Measurements from ENCODE around the gene INSL3. TPM values are rescaled to one million over a fixed set of nuclear protein-coding genes. Genes with fewer than 3 reads are reported as not detected.

The INSL3 gene
- total RNA-seq, 1 donor from 2014 or later: not detected

- no peak for TF ChIP-seq CTCF (IDR thresholded peaks at IDR 0.05)
- no peak for TF ChIP-seq POLR2AphosphoS5 (IDR thresholded peaks at IDR 0.05; ENCODE audit: insufficient read depth in 1 of 2, low read depth in 1 of 2)
- TF ChIP-seq POLR2A (IDR thresholded peaks at IDR 0.05): no peak
- no peak overlapping the region for H3K4me3 ChIP-seq
- intact Hi-C loops (cut with DNase I): no loop called here
- no peak for DNase-seq (ENCODE audit: extremely low spot score in 2 of 2)
- H3K36me3 ChIP-seq: no peaks in the 10 kb centered on the region
- no peaks in the 10 kb centered on the region for H3K27me3 ChIP-seq
- no peaks in the 10 kb centered on the region for H3K9me3 ChIP-seq
- no peak overlapping the region for H3K27ac ChIP-seq
- peaks cover 31% of the 10 kb centered on the region for H3K4me1 ChIP-seq
Observed at GRCh38 chr19:17843292-17843827, 22.0 kb upstream of the INSL3 start.

- TF ChIP-seq POLR2A (IDR thresholded peaks at IDR 0.05) (no peak), CTCF (IDR thresholded peaks at IDR 0.05) (no peak), POLR2AphosphoS5 (IDR thresholded peaks at IDR 0.05; ENCODE audit: insufficient read depth in 1 of 2, low read depth in 1 of 2) (no peak)
Observed at GRCh38 chr19:17842663-17843291, 21.5 kb upstream of the INSL3 start.

DNA sequence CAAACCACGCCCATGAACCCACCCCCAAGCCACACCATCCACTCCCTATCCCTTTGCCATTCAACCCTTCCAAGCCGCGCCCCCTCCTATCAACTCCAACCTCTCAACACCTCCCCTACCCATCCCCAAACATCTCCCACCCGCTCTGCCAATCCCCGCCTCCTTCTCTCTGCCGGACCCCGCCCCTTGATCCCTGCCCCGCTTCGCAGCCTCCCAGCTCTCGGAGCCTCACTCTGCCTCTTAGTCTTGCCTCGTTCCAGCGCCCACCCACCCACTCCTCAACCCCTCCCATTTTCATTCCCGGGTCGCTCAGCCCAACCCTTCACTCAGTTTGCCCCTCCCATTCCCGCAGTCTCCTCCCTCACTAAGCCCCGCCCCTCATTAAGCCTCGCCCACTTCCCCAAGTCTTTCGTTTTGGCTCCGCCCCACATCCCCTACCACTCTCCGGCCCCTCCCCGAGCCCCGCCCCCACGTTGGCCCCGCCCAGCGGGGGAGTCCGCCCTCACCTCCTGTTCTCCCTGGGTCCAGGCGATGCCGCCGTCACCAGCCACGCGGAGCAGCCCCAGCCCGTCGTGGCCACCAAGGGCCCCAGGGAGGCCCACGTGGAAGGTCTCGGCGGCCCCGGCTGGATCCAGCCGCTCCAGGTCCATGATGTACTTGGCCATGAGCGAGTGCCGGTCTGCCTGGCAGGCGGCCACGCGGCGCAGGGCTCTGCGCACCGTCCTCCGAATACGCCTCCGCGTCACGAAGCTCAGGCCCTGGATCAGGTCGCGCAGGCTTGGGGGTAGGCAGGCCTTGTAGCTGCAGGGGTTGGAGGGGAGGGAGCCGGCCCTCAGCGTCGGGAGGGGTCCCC lies 20.7 kb upstream of the INSL3 start:
- TF ChIP-seq POLR2AphosphoS5 (IDR thresholded peaks at IDR 0.05; ENCODE audit: insufficient read depth in 1 of 2, low read depth in 1 of 2) (peak in 1 of 2 donors; percentile 41), CTCF (IDR thresholded peaks at IDR 0.05) (no peak), POLR2A (IDR thresholded peaks at IDR 0.05) (no peak)
- Histone ChIP-seq H3K4me1 (peaks cover 18% of the 10 kb centered on the region), H3K36me3 (no peaks in the 10 kb centered on the region), H3K27me3 (no peaks in the 10 kb centered on the region), H3K4me3 (peak overlapping the region; percentile 27 to 35), H3K27ac (no peak overlapping the region), H3K9me3 (no peaks in the 10 kb centered on the region)
- no peak for DNase-seq (ENCODE audit: extremely low spot score in 2 of 2)
- intact Hi-C loops (cut with DNase I): no loop called here

More at GRCh38 chr19:17842663-17843291, 21.5 kb upstream of the INSL3 start:
- Histone ChIP-seq H3K9me3 (no peaks in the 10 kb centered on the region), H3K27me3 (no peaks in the 10 kb centered on the region), H3K36me3 (no peaks in the 10 kb centered on the region), H3K27ac (no peak overlapping the region), H3K4me1 (peaks cover 25% of the 10 kb centered on the region), H3K4me3 (peak overlapping the region; percentile 27 to 35)
- no peak for DNase-seq (ENCODE audit: extremely low spot score in 2 of 2)
- intact Hi-C loops (cut with DNase I): no loop called here

DNA sequence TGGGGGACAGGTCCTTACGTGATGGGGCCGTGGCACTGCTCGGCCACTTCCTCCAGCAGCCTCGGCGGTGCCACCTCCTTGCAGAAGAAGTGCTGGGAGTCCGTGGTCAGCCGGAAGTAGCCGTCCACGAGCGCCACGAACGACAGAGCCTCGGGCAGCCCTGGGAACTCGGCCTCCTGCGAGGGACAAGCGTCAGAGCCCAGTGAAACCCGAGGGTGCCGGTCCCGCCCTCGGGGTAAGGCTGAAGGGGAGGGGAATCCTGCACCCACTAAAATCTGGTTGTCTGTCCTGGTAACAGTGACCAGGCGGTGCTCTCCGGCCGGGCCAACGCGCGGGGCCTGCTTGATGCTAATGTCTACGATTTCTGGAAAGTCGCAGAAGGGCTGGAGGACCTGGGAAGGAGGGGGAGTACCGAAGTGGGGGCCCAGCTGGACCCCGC lies 20.1 kb upstream of the INSL3 start:
- peak overlapping the region; percentile 27 to 35 for H3K4me3 ChIP-seq
- intact Hi-C loops (cut with DNase I): no loop called here

More for the DNA sequence above, 20.1 kb upstream of the INSL3 start:
- H3K36me3 ChIP-seq: no peaks in the 10 kb centered on the region
- H3K9me3 ChIP-seq: no peaks in the 10 kb centered on the region
- no peak for DNase-seq (ENCODE audit: extremely low spot score in 2 of 2)
- TF ChIP-seq CTCF (IDR thresholded peaks at IDR 0.05) (no peak), POLR2A (IDR thresholded peaks at IDR 0.05) (no peak), POLR2AphosphoS5 (IDR thresholded peaks at IDR 0.05; ENCODE audit: insufficient read depth in 1 of 2, low read depth in 1 of 2) (no peak)
- no peak overlapping the region for H3K27ac ChIP-seq
- no peaks in the 10 kb centered on the region for H3K27me3 ChIP-seq
- H3K4me1 ChIP-seq: peaks cover 14% of the 10 kb centered on the region
